H7 (cell line): ENCODE measurements around the gene CELF2. TPM values are rescaled to one million over a fixed set of nuclear protein-coding genes. Genes with fewer than 3 reads are reported as not detected.

Experiments
- DNase-seq: peaks from one replicate; pipeline ENCODE4 v3.0.0; 2012
- H3K27me3 ChIP-seq: 2 replicates; pipeline ENCODE4 v1.6.0; 2011; ENCODE audit warnings: mild to moderate bottlenecking, low read length; ENCODE audit not compliant: control insufficient read depth, insufficient read depth
- H3K36me3 ChIP-seq: replicated peaks from 2 replicates; pipeline ENCODE4 v1.5.1; 2011; ENCODE audit warnings: low read length; ENCODE audit not compliant: control insufficient read depth, insufficient read depth
- H3K4me3 ChIP-seq: 2 replicates; pipeline ENCODE4 v1.5.1; 2011; ENCODE audit warnings: low read depth, mild to moderate bottlenecking, control low read depth, low read length, moderate library complexity; ENCODE audit not compliant: insufficient read depth
- total RNA-seq: library from RNA; depleted of rRNA; stranded (reverse); fragments of >200 nt; shearing (Covaris generic); gene quantifications from 2 replicates; pipeline ENCODE4 v1.2.3, GENCODE V29; 2014

Gene CELF2
- total RNA-seq, 1 experiment from 2014 or later: 8.5 TPM

DNA sequence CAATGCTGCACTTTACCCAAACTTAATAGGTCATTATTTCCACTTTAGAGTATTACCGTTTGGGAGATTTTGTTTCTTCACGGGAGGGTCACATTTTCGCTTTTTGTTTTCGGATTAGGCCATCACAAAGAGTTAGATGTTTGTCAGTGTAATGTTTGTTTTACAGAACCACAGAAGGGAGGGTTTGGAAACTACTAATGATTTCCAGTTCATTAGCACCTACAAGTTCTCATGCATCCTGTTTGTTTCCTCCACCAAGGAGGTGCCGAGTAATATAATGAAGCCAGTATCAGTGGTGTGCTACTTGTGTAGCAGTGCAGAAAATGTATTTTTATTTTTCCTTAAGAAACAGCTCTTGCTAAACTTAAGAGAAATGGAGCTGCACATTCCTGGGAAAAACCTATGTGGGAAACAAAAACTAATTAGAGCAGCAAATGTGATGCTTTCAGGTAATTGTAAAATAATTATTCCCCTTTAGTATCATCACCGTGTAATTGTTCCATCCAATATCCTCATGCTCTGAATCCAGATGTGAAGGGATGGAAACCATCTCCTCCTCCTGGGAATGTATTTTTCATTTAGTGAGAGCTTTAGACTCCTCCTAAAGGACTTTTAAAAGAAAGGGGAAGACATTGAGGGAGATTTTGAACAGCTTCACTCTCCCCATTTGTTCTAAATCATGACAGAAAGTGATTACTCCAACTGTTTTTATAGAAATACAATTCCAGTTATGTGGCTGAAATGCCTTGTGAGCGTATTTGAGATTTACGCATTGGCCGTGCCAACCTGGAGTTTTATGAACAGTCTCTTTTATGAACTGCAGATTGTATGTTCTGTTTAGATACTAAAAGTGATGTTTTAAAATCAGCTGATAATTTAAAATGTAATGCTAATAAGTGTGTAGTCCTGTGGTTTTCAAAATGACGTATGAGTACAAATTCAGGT is 5.6 kb downstream of the CELF2 start:
- Histone ChIP-seq H3K4me3 (no peak overlapping the region), H3K36me3 (no peaks in the 10 kb centered on the region), H3K27me3 (peaks cover 8% of the 10 kb centered on the region)
- no peak for DNase-seq

GRCh38 chr10:11024596-11024995 is 6.9 kb downstream of the CELF2 start:
- no peak for DNase-seq
- no peak overlapping the region for H3K4me3 ChIP-seq
- H3K27me3 ChIP-seq: no peaks in the 10 kb centered on the region

DNA sequence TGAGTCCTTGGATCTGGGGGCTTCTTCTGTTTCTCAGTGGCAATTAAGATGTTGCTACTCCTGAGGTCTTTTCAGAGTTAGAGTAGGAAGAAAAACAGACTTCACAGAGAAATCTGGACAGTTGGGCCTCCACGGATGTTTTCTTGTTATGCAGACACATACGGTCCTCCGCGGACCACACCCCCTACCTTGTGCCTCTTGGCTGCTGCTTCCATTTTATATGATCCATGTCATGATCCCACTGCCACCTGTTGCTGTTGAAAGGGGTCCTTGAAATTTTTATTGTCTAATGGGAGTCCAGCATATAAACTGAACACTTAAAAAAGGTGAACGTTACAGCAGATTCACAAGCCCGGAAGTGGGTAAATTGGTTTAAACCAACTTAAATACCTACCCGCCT is 8.3 kb downstream of the CELF2 start:
- no peak for DNase-seq
- Histone ChIP-seq H3K27me3 (no peaks in the 10 kb centered on the region), H3K36me3 (no peaks in the 10 kb centered on the region), H3K4me3 (no peak overlapping the region)

More at GRCh38 chr10:11024596-11024995, 6.9 kb downstream of the CELF2 start:
- no peaks in the 10 kb centered on the region for H3K36me3 ChIP-seq

DNA sequence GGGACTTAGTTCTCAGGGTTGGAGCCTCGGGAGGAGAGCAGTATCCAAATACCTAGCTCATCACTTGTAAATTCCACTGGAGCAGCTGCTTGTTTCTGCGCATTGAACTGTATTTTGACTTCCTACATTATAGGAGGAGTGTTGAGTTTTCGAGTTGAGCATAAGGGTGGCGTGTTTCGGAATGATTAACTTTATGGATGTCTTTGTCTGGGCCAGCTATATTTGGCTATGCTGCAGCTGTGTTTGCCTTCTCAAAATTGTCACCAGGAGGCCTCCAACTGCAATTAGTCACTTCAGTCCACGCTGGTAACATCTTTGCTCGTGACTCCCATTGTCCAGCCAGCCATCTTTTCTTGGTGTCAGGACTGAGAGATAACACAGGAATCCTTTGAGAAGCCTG is 9.1 kb downstream of the CELF2 start:
- no peak for DNase-seq
- no peak overlapping the region for H3K4me3 ChIP-seq
- H3K36me3 ChIP-seq: no peaks in the 10 kb centered on the region
- no peaks in the 10 kb centered on the region for H3K27me3 ChIP-seq

- DNase-seq: no peak
- Histone ChIP-seq H3K4me3 (no peak overlapping the region), H3K27me3 (no peaks in the 10 kb centered on the region), H3K36me3 (no peaks in the 10 kb centered on the region)
Measured at GRCh38 chr10:11034762-11035161, 17.1 kb downstream of the CELF2 start.

DNA sequence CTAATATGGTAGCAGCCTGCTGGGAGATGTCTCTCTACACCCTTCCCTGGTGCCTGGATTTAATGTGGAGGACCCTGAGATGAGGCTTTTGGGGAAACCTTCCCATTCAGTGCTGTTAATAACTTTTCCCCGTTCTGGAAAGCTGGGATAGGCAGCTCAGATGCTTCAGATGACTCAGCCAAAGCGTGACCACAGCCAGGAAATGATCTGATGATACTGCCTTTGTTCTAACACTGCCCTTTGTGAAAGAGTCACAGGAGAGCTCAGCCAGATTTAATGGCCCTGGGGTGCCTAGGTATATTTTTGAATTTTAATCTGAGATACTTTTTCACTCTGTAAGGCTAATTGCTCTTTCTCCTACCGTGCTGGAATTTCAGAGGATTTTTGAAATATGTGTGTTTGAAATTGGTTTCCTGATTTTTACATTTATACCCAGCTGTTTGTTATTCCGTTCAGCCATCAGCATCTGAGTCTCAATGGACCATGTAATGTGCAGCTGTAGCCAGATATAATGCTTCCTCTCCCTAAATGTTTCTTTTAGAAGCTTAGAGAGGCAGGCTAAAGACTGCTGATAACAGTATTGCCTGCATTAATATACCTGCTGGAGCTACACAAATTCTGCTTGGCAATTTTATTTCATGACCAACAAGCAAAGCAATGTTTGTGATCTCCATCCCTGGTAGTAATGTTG is 17.8 kb downstream of the CELF2 start:
- peak; percentile 30 for DNase-seq
- Histone ChIP-seq H3K36me3 (no peaks in the 10 kb centered on the region), H3K27me3 (no peaks in the 10 kb centered on the region), H3K4me3 (no peak overlapping the region)

DNA sequence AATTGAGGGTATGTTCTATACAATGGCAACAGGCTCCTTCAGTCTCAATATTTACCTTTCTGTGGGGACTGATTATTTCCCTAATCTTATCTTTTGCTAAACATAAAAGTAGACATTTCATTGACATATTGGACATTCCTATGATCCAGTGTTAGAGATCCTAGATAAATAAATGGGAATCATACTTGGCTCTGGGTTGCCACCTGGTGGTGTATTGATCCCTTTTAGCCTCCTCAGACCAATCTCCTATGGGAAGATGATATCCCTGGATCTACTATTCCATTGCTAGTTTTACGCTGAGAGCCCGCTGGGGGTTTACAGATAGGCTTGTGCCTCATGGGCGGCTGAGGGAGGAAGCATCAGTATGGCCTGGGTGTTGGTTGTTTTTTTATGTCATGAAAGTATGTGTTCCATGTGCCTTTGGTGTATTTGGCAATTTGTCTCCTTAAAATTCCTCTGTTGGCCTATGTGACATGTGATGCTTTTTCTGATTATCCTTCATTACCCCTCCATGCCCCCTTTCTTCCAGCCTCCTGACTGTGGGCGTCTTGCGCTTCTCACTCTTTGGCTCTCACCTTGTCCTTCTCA is 18.8 kb downstream of the CELF2 start:
- H3K36me3 ChIP-seq: no peaks in the 10 kb centered on the region
- peak; percentile 49 for DNase-seq
- no peaks in the 10 kb centered on the region for H3K27me3 ChIP-seq
- H3K4me3 ChIP-seq: no peak overlapping the region

- Histone ChIP-seq H3K27me3 (no peaks in the 10 kb centered on the region), H3K4me3 (no peak overlapping the region), H3K36me3 (no peaks in the 10 kb centered on the region)
- DNase-seq: no peak
Measured at GRCh38 chr10:11037991-11038390, 20.3 kb downstream of the CELF2 start.

- Histone ChIP-seq H3K4me3 (no peak overlapping the region), H3K27me3 (no peaks in the 10 kb centered on the region), H3K36me3 (no peaks in the 10 kb centered on the region)
- DNase-seq: no peak
Measured at GRCh38 chr10:11042357-11042756, 24.7 kb downstream of the CELF2 start.

DNA sequence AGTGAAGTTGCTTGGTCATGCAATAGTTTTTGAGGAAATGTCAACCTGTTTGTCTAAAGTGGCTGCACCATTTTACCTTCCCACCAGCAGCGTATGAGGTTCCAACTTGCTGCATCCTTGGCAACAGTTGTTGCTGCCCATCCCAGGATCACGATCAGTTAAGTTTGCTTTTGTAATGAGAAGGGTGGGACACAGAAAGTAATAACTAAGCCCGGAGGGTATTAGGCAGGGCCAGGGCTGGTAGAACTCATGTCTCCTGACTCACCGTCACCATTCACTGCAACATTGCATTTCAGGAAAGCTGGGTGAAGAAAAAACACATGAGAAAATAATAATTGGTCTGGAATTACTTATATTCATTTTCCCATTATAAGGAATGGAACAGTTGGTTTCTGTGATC is 25.4 kb downstream of the CELF2 start:
- Histone ChIP-seq H3K27me3 (no peaks in the 10 kb centered on the region), H3K36me3 (no peaks in the 10 kb centered on the region), H3K4me3 (no peak overlapping the region)
- no peak for DNase-seq

DNA sequence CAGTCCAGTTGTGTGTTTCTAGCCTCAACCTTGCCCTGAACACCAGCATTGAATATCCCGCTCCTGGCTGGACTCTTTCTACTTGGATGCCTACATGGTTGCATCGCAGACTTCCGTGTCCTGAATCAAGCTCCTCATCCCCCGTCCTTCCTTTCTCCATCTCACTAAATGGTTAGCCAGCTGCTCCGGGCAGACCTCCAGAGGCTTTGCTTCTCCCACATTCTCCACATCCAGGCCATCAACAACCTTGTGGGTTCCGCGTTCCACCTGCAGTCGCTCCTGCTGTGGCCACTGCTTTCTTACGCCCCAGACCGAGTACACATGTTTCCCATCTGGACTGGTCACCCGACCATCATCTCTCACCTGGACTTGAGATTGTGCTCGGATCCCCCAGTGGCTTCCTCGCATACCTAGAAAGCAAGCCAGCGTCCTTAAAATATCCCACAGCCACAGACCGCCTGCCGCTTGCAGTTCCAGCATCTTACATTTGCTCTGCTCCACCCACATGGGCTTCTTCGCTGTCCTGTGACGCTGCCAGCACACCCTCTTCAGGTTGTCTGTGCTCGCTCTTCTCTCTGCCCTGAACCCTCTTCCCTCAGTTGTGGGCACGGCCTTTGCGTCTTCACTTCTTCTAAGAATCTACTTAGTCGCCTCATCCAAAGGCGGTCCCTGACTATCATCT is 25.9 kb downstream of the CELF2 start:
- no peaks in the 10 kb centered on the region for H3K36me3 ChIP-seq
- H3K4me3 ChIP-seq: no peak overlapping the region
- no peaks in the 10 kb centered on the region for H3K27me3 ChIP-seq
- DNase-seq: no peak

GRCh38 chr10:11045487-11045886 is 27.8 kb downstream of the CELF2 start:
- Histone ChIP-seq H3K27me3 (no peaks in the 10 kb centered on the region), H3K4me3 (no peak overlapping the region), H3K36me3 (no peaks in the 10 kb centered on the region)
- no peak for DNase-seq

DNA sequence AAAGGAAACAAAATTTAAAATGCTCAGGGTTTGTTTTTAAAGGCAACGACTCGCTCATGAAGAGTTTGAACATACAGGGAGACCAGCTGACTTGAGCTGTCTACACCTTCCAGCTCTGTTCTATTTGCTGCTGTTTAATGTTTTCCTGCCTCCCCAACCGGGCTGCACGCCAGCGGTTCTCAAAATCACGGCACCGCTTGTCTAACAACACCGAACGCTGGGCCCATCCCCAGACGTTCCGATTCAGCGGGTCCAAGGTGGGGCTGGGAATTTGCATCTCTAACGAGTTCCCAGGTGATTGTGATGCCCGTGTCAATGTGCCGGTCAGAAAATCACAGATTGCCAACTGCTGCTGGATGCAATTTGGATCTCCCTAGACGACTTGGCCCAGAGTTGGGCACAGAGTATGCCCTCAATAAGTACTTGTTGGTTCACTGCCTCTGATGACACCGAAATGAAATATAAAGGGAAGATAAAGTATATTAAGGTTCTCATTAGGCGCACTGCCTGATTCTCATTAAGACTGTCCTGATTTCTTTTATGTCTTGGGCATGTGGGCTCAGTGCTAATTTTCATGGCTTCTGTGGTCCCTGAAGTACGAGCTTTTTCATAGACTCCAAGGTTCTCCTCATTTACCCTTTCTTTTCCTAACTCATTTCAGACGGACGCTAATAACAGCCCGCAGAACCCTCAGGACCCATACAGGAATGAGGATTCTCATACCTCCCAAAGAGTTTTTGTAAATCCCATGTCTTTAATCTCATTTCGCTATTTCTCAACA is 28.5 kb downstream of the CELF2 start:
- H3K36me3 ChIP-seq: no peaks in the 10 kb centered on the region
- no peak overlapping the region for H3K4me3 ChIP-seq
- DNase-seq: no peak
- no peaks in the 10 kb centered on the region for H3K27me3 ChIP-seq

DNA sequence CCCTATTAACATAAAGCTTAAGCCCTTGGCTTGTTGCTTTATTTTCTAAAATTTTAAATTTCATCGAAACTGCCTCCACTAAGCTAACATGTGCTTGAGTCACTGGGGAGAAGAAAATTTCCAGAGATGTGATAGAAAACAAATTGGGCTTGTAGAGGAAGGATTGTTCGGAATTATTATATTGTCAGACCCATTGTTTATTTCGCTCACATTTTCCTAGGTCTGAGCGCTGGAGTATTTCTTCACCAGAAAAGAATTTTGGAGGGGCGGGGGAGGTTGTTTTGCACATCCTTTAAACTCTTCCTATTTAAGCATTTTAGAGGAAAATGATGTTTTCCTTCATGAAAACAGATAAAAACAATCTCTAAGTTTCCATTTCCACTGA is 29.1 kb downstream of the CELF2 start:
- no peak for DNase-seq
- H3K4me3 ChIP-seq: no peak overlapping the region
- H3K36me3 ChIP-seq: no peaks in the 10 kb centered on the region
- no peaks in the 10 kb centered on the region for H3K27me3 ChIP-seq
